K562 (cell line): ENCODE measurements around the gene UNC5C. TPM values are rescaled to one million over a fixed set of nuclear protein-coding genes. Genes with fewer than 3 reads are reported as not detected.

Source experiments
- ATAC-seq: fragments of 200-7000 bp; cut with Tn5 transposase; 3 replicates; pipeline ENCODE4 v1.9.1; 2020; ENCODE audit warnings: moderate library complexity
- BruUV-seq: library from RNA; stranded (reverse); fragments of 400-500 nt; replicated peaks from 2 replicates; lab custom pipeline; 2021; lab: Mats Ljungman, UMichigan
- CTCF ChIA-PET: fragments of 300-600 bp; formaldehyde crosslinking; extraction: SDS; loops from one replicate; lab custom pipeline; 2021; ENCODE audit warnings: low intra/inter-chr PET ratio; lab: Yijun Ruan, JAX
- POLR2A ChIA-PET: fragments of 300-600, 350-650 bp; sonication (Branson Sonifier 250); formaldehyde crosslinking; extraction: SDS; loops from one replicate; lab custom pipeline; 2021; ENCODE audit warnings: antibody characterized with exemption, inconsistent platforms; lab: Yijun Ruan, JAX
- DNase-seq, 4 experiments: peaks; one replicate each; pipeline versions ENCODE4 v3.0.0 to v3.0.0-alpha.2; 2011 to 2018; ENCODE audit warnings: low spot score in 3 of 4, mixed read lengths in 3 of 4; ENCODE audit errors: extremely low read depth in 1 of 4
- FAIRE-seq: peaks from 2 replicates; lab custom pipeline; 2011; peaks lifted over from hg19 to GRCh38; lab: Jason Lieb, UNC
- H2AFZ ChIP-seq: 2 replicates; pipeline ENCODE4 v1.6.0; 2011; ENCODE audit warnings: low read depth, low read length, control low read depth, inconsistent platforms
- H3K27ac ChIP-seq: fragments of 200-600 bp; 3 replicates; pipeline ENCODE4 v1.8.0; 2011; ENCODE audit warnings: low read depth, mild to moderate bottlenecking, control low read depth, inconsistent platforms, low read length, moderate library complexity, mixed read lengths; ENCODE audit errors: extremely low read depth
- H3K27me3 ChIP-seq, 2 experiments: fragments of 300-600 bp in 1 of 2; 2 replicates in 1 of 2; 3 replicates in 1 of 2; pipeline versions ENCODE4 v1.6.0 to v1.8.0; 2011; ENCODE audit warnings: inconsistent platforms in 2 of 2, low read length in 2 of 2, mild to moderate bottlenecking in 1 of 2, mixed read lengths in 1 of 2, moderate library complexity in 1 of 2; ENCODE audit not compliant: control insufficient read depth in 2 of 2, insufficient read depth in 2 of 2
- H3K36me3 ChIP-seq: fragments of 300-600 bp; 3 replicates; pipeline ENCODE4 v1.8.0; 2011; ENCODE audit warnings: mild to moderate bottlenecking, low read length, inconsistent platforms; ENCODE audit not compliant: control insufficient read depth, insufficient read depth
- H3K4me1 ChIP-seq, 2 experiments: fragments of 200-600 bp in 1 of 2; replicated peaks in 1 of 2; 2 replicates in 1 of 2; 3 replicates in 1 of 2; pipeline versions ENCODE4 v1.5.1 to v1.8.0; 2011; ENCODE audit warnings: inconsistent platforms in 2 of 2, low read length in 2 of 2, mild to moderate bottlenecking in 1 of 2, mixed read lengths in 1 of 2, moderate library complexity in 1 of 2; ENCODE audit not compliant: control insufficient read depth in 2 of 2, insufficient read depth in 2 of 2
- H3K4me2 ChIP-seq: 2 replicates; pipeline ENCODE4 v1.6.1; 2011; ENCODE audit warnings: low read length, control low read depth, inconsistent platforms, mixed read lengths; ENCODE audit not compliant: insufficient read depth
- H3K4me3 ChIP-seq: fragments of 200-600 bp; sonication (generic), shearing (Covaris generic); 2 replicates; pipeline ENCODE4 v1.5.1; 2016; ENCODE audit warnings: control low read depth, inconsistent platforms
- H3K79me2 ChIP-seq: fragments of 200-600 bp; 3 replicates; pipeline ENCODE4 v1.8.0; 2011; ENCODE audit warnings: low read length, inconsistent platforms; ENCODE audit not compliant: control insufficient read depth, insufficient read depth
- H3K9ac ChIP-seq, 2 experiments: 2 replicates each; pipeline versions ENCODE4 v1.6.0 to v1.6.1; 2011; ENCODE audit warnings: low read depth in 2 of 2, low read length in 2 of 2, control low read depth in 1 of 2, inconsistent platforms in 1 of 2, mild to moderate bottlenecking in 1 of 2, mixed read lengths in 1 of 2; ENCODE audit not compliant: insufficient read depth in 1 of 2
- H3K9me1 ChIP-seq: one replicate; pipeline ENCODE4 v1.6.0; 2011; ENCODE audit warnings: inconsistent platforms, mild to moderate bottlenecking, low read length, moderate library complexity; ENCODE audit not compliant: control insufficient read depth, insufficient read depth
- H3K9me3 ChIP-seq: replicated peaks from 2 replicates; pipeline ENCODE4 v1.5.1; 2011; ENCODE audit warnings: low read depth, low read length, inconsistent platforms; ENCODE audit not compliant: control insufficient read depth, insufficient read depth
- H4K20me1 ChIP-seq: replicated peaks from 2 replicates; pipeline ENCODE4 v1.6.1; 2011; ENCODE audit warnings: low read length, inconsistent platforms, mixed read lengths; ENCODE audit not compliant: control insufficient read depth, insufficient read depth
- CEBPG ChIP-seq, 3 experiments: fragments of 200-800 bp in 1 of 3; sonication (Bioruptor generic) in 1 of 3; sonication (generic) in 1 of 3; formaldehyde crosslinking in 1 of 3; IDR thresholded peaks in 2 of 3; conservative IDR thresholded peaks in 1 of 3; 2 replicates each; pipeline versions ENCODE4 v1.6.1 to v1.8.0; 2016 to 2022; ENCODE audit warnings: missing compliant biosample characterization in 2 of 3, missing genetic modification characterization in 2 of 3, mild to moderate bottlenecking in 1 of 3, missing genetic modification reagents in 1 of 3
- FOS ChIP-seq: IDR thresholded peaks from 3 replicates; pipeline ENCODE4 v1.6.1; 2011; ENCODE audit not compliant: insufficient read length; ENCODE audit errors: extremely low read depth
- FOXP4 ChIP-seq: sonication (generic); formaldehyde crosslinking; IDR thresholded peaks from 2 replicates; pipeline ENCODE4 v1.8.0; 2022; ENCODE audit warnings: mild to moderate bottlenecking, missing genetic modification reagents, borderline replicate concordance
- NRF1 ChIP-seq, 2 experiments: fragments of 450-650 bp; IDR thresholded peaks in 1 of 2; conservative IDR thresholded peaks in 1 of 2; 2 replicates each; pipeline ENCODE4 v1.6.1; 2014; ENCODE audit warnings: mild to moderate bottlenecking in 2 of 2
- TEAD4 ChIP-seq, 2 experiments: sonication (generic) in 1 of 2; formaldehyde crosslinking in 1 of 2; IDR thresholded peaks; 2 replicates each; pipeline versions ENCODE4 v1.6.1 to v1.8.0; 2012 to 2022; ENCODE audit warnings: borderline replicate concordance in 1 of 2, inconsistent platforms in 1 of 2, low read length in 1 of 2, mild to moderate bottlenecking in 1 of 2, missing genetic modification reagents in 1 of 2
- VEZF1 ChIP-seq: fragments of 200-800 bp; sonication (Bioruptor generic); IDR thresholded peaks from 2 replicates; pipeline ENCODE4 v1.6.1; 2017; ENCODE audit warnings: missing genetic modification characterization, missing compliant biosample characterization
- ZNF12 ChIP-seq: sonication (generic); formaldehyde crosslinking; IDR thresholded peaks from 2 replicates; pipeline ENCODE4 v1.4.0; 2020; ENCODE audit warnings: mild to moderate bottlenecking, missing genetic modification reagents
- ZSCAN29 ChIP-seq: fragments of 450-650 bp; IDR thresholded peaks from 2 replicates; pipeline ENCODE4 v1.6.1; 2017
- WGBS: fragments of 100-300 bp; shearing (Covaris generic); methylation state at CpG from one replicate; pipeline ENCODE4 v1.1.6; 2016; ENCODE audit warnings: low coverage, mixed read lengths; ENCODE audit not compliant: insufficient coverage; ENCODE audit errors: missing lambda C conversion rate; 5-methylcytosine and 5-hydroxymethylcytosine counted together
- in situ Hi-C: fragments of 300-500 bp; cut with MboI; formaldehyde crosslinking; loops from 4 replicates; pipeline ENCODE4 v1.15.0; 2018; ENCODE audit warnings: inconsistent platforms, mixed read lengths
- intact Hi-C: fragments of 100-400 bp; cut with micrococcal nuclease; formaldehyde crosslinking; loops from 2 replicates; pipeline ENCODE4 v1.14.2; 2022
- polyA plus RNA-seq, 8 experiments: library from polyadenylated mRNA; depleted of rRNA in 4 of 8; stranded (reverse) in 5 of 8; unstranded in 3 of 8; fragments of >200 nt; fragmentation: Nextera tagmentation in 2 of 8; fragmentation: Illumina TruSeq in 1 of 8; extraction: Ambion mirVana in 2 of 8; extraction: Trizol in 1 of 8; gene quantifications; 2 replicates each; pipeline versions ENCODE4 v1.2.1 to v1.2.3, GENCODE V29; 2011 to 2014; ENCODE audit warnings: inconsistent platforms in 1 of 8, missing spikeins in 1 of 8
- total RNA-seq, 7 experiments: library from RNA; depleted of rRNA in 6 of 7; stranded (reverse); fragments of >200 nt in 6 of 7; fragmentation: Illumina TruSeq in 2 of 7; extraction: Trizol in 2 of 7; gene quantifications; 2 replicates each; pipeline versions ENCODE4 v1.2.1 to v1.2.3, GENCODE V29; 2011 to 2021; ENCODE audit warnings: low replicate concordance in 1 of 7

Gene UNC5C
- total and polyA plus RNA-seq, 9 of the 15 experiments (the other 6 are each of a cell fraction or from before 2014, with no cell fraction given): under 0.01 to 0.10 (median 0.03) TPM; not detected in 1

- Histone ChIP-seq H3K9me3 (no peaks in the 10 kb centered on the region), H2AFZ (no peak overlapping the region), H3K4me1 (no peaks in the 10 kb centered on the region), H3K9ac (no peak overlapping the region), H3K4me3 (no peak overlapping the region), H3K36me3 (no peaks in the 10 kb centered on the region), H3K27ac (no peak overlapping the region), H3K79me2 (no peaks in the 10 kb centered on the region), H4K20me1 (no peaks in the 10 kb centered on the region), H3K4me2 (no peak overlapping the region), H3K9me1 (no peaks in the 10 kb centered on the region), H3K27me3 (no peaks in the 10 kb centered on the region)
- CTCF ChIA-PET: no interaction called here
- no TSS peak for BruUV-seq
- ATAC-seq: no peak
- intact Hi-C loops: no loop called here
- POLR2A ChIA-PET: no interaction called here
- no peak for DNase-seq
- FAIRE-seq: no peak
- TF ChIP-seq TEAD4 (IDR thresholded peaks at IDR 0.05; ENCODE audit: low read length) (no peak), TEAD4 (CRISPR knock-in tag; IDR thresholded peaks at IDR 0.05; ENCODE audit: borderline replicate concordance) (no peak), FOXP4 (no peak), ZNF12 (CRISPR knock-in tag) (no peak), FOS (no peak), CEBPG (CRISPR knock-in tag; IDR thresholded peaks at IDR 0.05) (no peak), CEBPG (tag; conservative IDR thresholded peaks at IDR 0.05 in 1 of 2, IDR thresholded peaks at IDR 0.05 in 1 of 2) (0 out of 4 replicates have a peak, but pooled peaks of 1 of the 2 experiments have one; percentile 5), VEZF1 (CRISPR knock-in tag) (no peak), ZSCAN29 (no peak), NRF1 (conservative IDR thresholded peaks at IDR 0.05 in 1 of 2, IDR thresholded peaks at IDR 0.05 in 1 of 2) (no peak)
- in situ Hi-C loops: no loop called here
- 0% methylated on average over 3 of the region's 3 CpGs for WGBS
Observed at GRCh38 chr4:95540227-95540626, 8.5 kb downstream of the UNC5C start.
